Measurements from ENCODE around the gene ARL8B.
"Not testable (repeated sequence)": the region's sequence is repeated elsewhere in the genome, so short reads cannot be mapped to it uniquely, and the experiment has no call there.

The ARL8B gene

GRCh38 chr3:5112043-5112442 lies 10.0 kb upstream of the ARL8B start:
- no peak for DNase-seq (ENCODE audit: low spot score)

DNA sequence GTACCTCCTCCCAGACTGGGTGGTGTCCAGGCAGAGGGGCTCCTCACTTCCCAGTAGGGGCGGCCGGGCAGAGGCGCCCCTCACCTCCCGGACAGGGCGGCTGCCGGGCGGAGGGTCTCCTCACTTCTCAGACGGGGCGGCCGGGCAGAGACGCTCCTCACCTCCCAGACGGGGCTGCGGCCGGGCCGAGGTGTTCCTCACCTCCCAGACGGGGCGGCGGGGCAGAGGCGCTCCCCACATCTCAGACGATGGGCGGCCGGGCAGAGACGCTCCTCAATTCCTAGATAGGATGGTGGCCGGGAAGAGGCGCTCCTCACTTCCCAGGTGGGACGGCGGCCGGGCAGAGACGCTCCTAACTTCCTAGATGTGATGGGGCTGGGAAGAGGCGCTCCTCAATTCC lies 8.4 kb upstream of the ARL8B start:
- not testable (repeated sequence) for DNase-seq (ENCODE audit: low spot score)

- no peak for DNase-seq (ENCODE audit: low spot score)
Observed at GRCh38 chr3:5115506-5116162, 6.5 kb upstream of the ARL8B start.

DNA sequence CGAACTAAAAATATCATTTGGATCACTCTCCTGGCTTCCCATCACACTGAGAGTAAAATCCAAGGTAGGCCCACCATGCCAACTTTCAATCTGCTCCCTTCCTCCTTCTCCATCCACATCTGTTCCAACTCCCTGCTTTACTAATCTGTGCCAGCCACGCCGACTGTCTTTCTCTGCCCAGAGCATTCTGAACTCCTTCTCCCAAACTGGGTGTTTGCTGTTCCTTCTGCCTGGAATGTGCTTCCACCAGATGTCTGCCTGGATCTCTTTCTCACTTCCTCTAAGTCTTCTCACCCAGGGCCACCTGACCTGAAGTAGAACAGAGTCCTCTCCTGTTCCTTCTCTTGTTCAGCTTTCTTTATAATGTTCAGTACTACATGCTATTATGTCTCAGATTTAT lies 5.6 kb upstream of the ARL8B start:
- DNase-seq (ENCODE audit: low spot score), result no peak

GRCh38 chr3:5120446-5120845 lies 1.6 kb upstream of the ARL8B start:
- DNase-seq (ENCODE audit: low spot score), result no peak

DNA sequence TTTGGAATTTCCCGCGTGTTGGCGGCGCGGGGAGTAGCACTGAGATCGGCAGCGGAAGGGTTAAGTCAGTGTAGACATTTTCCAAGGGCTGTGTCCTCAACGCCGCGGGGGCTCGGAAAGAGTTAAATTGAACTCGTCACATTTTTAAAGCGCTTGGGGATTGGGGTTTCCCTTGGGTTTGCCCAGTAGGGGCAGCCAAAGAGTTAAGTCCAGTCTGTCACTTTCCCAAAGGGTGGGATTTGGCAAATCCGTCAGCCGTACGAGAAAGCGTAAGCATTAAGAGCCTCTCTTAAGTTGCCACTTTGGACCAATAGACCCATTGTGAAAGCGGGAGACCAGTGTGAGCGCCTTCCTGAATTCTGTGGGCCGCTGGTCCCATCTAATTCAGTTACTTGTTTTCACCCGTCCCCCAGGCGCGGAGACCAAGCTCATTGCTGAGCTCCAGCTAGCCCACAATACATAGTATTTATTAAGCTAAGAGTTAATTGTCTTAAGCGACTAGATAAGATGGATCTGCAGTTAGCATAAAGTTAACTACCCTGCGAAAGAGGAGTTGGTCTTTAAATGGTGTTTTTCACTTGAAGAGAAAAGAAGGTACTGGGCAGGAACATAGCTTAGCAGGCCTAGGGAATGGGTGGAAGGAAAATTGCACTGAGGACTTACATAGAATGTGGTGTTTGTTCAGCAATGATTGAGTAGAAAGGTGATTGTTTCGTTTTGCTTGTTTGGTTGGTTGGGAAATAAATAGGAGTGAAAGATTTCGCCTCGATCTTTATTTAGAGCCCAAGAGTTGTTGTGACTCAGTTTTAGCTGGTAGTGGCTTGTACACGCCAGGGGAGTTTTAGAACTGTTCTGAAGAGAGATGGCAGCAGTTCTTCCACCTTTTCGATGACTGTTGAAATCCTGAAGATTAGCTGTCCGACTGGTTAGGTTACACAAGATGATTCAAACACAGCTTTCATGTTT lies 932 bp downstream of the ARL8B start:
- peak; percentile 5 for DNase-seq (ENCODE audit: low spot score)

DNA sequence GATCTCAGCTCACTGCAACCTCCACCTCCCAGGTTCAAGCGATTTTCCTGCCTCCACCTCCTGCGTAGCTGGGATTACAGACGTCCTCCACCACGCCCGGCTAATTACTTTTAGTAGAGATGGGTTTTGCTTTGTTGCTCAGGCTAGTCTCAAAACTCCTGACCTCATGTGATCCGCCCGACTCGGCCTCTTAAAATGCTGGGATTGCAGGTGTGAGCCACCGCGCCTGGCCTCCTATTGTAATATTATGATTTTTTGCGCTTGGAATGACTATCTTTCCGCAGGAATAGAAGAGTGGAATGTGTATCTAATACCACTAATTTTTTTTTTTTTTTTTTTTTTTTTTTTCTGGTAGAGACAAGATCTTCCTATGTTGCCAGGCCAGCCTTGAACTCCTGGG lies 1.8 kb downstream of the ARL8B start:
- DNase-seq (ENCODE audit: low spot score), result no peak

- no peak for DNase-seq (ENCODE audit: low spot score)
Observed at GRCh38 chr3:5126586-5126985, 4.5 kb downstream of the ARL8B start.

DNA sequence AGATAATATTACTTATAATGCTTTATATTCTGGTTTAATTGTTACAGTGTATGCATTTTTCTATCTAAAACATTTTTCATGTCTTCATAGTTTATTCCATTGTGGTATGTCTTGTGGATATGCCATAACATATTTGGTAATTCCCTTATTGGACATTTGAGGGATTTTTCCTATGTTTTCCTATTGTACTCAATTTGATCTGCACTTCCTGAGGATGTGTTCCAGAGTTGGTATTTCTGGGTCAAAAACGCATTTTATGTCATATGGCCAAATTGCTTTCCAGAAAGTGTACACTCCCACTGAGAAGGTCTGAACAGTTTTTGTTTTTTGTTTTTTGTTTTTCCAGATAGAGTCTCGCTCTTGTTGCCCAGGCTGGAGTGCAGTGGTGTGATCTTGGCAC lies 6.8 kb downstream of the ARL8B start:
- no peak for DNase-seq (ENCODE audit: low spot score)

DNA sequence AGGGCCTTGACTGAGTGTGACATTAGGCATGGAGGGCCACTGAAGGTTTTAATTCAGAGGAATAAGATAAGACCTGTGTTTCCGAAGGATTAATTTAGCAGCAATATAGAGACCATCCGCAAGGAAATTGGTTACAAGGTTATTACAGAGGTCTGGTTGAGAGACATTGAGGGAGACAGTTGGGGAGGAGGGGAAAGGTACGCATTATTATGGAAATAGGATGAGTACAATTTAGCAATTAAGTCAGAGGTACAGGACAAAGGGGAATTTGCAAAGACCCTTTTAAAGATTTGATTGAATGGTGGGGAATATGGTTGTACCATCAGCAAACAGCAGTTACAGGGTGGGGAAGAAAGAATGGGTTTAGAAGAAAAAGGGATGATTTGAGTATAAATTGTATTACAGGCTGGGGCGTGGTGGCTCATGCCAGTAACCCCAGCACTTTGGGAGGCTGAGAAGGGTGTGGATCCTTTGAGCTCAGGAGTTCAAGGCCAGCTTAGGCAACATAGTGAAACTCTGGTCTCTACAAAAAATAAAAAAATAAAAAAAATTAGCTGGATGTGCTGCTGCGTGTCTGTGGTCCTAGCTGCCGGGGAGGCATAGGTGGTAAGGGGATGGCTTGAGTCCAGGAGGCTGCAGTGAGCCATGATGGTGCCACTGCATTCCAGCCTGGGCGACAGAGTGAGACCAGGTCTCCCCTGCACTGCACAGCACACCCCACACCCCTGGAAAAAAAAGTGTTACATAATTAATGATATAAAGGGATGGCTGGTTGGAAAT lies 11.3 kb downstream of the ARL8B start:
- DNase-seq (ENCODE audit: low spot score), result no peak

- no peak for DNase-seq (ENCODE audit: low spot score)
Observed at GRCh38 chr3:5134019-5134391, 11.9 kb downstream of the ARL8B start.

DNA sequence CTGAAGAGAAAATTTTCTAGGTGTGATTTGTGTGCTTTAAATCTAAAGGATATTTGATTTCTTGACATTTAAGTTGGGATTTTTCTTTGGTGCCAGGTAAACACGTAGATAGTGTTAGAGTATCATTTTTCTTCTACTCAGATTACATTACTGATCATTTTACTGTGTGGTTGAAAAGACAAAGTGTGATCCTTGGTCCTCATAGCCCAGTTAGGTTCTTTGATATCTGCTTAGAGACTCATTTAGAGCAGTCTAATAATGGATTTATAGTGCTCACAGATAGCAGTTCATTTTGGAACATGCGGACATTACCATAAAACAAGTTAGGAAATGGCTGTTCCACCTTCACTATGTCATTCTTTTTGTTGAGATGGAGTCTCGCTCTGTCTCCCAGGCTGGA lies 12.4 kb downstream of the ARL8B start:
- DNase-seq (ENCODE audit: low spot score), result no peak

- peak; percentile 66 for DNase-seq (ENCODE audit: low spot score)
Observed at GRCh38 chr3:5136211-5136918, 14.3 kb downstream of the ARL8B start.

DNA sequence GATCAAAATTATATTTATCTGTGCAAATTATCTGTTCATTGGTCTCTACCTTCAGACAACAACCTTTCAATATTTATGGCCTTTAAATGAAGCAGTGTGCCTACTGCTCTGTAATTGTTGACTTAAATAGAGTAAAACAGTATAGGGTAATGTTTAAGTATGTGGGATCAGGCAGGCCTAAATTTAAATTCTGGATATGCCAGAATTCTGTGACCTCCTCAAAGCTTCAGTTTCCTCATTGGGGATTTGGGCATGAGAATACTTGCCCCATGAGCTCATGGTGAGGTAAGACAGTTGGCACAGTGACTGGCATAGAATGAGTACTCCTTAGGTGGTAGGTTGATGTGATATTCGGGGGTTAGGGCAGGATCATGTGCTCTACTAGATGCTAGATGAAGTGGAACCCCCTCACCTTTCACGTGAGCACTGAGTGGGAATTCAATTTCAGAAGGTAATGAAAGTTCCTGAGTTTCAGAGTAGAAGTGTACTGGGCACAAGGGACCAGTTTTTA lies 14.9 kb downstream of the ARL8B start:
- DNase-seq (ENCODE audit: low spot score), result no peak

GRCh38 chr3:5138214-5138981 lies 16.3 kb downstream of the ARL8B start:
- DNase-seq (ENCODE audit: low spot score), result no peak

DNA sequence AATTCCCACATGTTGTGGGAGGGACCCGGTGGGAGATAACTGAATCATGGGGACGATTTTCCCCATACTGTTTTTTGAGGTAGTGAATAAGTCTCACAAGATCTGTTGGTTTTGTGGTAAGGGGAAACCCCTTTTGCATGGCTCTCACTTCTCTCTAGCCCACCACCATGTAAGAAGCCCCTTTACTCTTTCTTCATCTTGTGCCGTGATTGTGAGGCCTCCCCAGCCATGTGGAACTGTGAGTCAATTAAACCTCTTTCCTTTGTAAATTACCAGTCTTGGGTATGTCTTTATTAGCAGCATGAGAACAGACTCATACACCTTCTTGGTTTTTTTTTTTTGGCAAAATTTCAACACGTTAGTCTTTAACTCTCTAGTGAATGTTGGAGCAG lies 18.1 kb downstream of the ARL8B start:
- no peak for DNase-seq (ENCODE audit: low spot score)

- no peak for DNase-seq (ENCODE audit: low spot score)
Observed at GRCh38 chr3:5140839-5141238, 18.7 kb downstream of the ARL8B start.

GRCh38 chr3:5141760-5142159 lies 19.7 kb downstream of the ARL8B start:
- DNase-seq (ENCODE audit: low spot score), result no peak

DNA sequence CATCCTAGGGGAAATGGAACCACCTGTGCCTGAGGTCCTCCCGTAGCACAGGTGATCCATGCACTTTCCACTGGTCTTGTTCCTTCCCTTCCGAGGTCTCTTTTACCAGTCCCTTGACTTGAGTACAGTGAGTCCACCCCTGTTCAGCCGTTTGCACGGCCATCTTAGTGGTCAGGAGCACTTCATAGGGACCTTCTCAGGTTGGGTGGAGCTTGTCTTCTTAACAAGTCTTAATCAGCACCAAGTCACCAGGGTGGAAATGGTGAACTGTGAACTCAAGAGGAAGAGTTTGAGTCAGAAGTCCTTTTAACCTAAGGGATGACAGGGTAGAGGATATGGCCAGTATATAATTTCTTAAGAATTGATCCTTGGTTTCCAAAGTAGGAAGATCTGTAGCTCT lies 21.4 kb downstream of the ARL8B start:
- no peak for DNase-seq (ENCODE audit: low spot score)

- no peak for DNase-seq (ENCODE audit: low spot score)
Observed at GRCh38 chr3:5144316-5144994, 22.4 kb downstream of the ARL8B start.

DNA sequence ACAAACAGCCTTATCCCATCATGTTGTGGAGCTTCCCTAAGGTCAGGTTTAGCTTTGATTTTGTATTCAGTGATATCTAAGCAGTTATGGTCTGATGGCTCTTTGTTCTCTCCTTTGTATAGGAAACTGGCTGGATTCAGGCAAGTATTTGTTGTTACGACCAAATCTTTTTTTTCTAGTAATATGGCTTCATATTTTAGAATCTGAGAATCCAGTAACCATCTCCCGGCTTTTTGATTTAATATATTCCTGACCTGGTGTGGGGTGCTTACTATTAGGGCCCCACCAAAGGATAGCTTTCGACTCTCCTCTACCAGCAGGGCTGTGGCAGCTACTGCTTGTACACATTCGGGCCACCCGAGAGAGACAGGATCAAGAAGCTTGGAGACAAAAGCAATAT lies 23.0 kb downstream of the ARL8B start:
- no peak for DNase-seq (ENCODE audit: low spot score)
